RWPE2 (cell line): ENCODE measurements around the gene FMO2.

Experiments used
- ATAC-seq: fragments of 200-7000 bp; cut with Tn5 transposase; 3 replicates; pipeline ENCODE4 v1.9.1; 2021; ENCODE audit warnings: low read depth
- DNase-seq: peaks from one replicate; pipeline ENCODE4 v3.0.0-alpha.2; 2020; ENCODE audit warnings: low spot score
- H3K27ac ChIP-seq: fragments of 450-650 bp; 2 replicates; pipeline ENCODE4 v1.5.1; 2017; ENCODE audit warnings: mild to moderate bottlenecking; ENCODE audit not compliant: poor library complexity, severe bottlenecking
- H3K27me3 ChIP-seq: fragments of 250-450 bp; sonication (Bioruptor Pico); 2 replicates; pipeline ENCODE4 v1.5.1; 2021; ENCODE audit warnings: mild to moderate bottlenecking, moderate library complexity; ENCODE audit not compliant: insufficient read depth, poor library complexity, severe bottlenecking
- H3K36me3 ChIP-seq: fragments of 250-450 bp; sonication (Bioruptor Pico); 2 replicates; pipeline ENCODE4 v1.5.1; 2020; ENCODE audit warnings: low read depth, mild to moderate bottlenecking, moderate library complexity
- H3K4me1 ChIP-seq: fragments of 250-450 bp; sonication (Bioruptor Pico); 2 replicates; pipeline ENCODE4 v1.5.1; 2021; ENCODE audit warnings: mild to moderate bottlenecking, moderate library complexity; ENCODE audit not compliant: insufficient read depth, poor library complexity, severe bottlenecking
- H3K4me3 ChIP-seq: fragments of 250-450 bp; sonication (Bioruptor Pico); 2 replicates; pipeline ENCODE4 v1.5.1; 2021; ENCODE audit warnings: mild to moderate bottlenecking, moderate library complexity; ENCODE audit not compliant: severe bottlenecking
- H3K9me3 ChIP-seq: fragments of 250-450 bp; sonication (Bioruptor Pico); 2 replicates; pipeline ENCODE4 v1.5.1; 2021; ENCODE audit warnings: mild to moderate bottlenecking, moderate library complexity; ENCODE audit not compliant: severe bottlenecking
- TF ChIP-seq, protein P1 (sequence below): fragments of 450-650 bp; IDR thresholded peaks from one replicate; pipeline ENCODE4 v1.5.1; 2017; ENCODE audit warnings: mild to moderate bottlenecking, moderate library complexity; ENCODE audit not compliant: poor library complexity, severe bottlenecking

Gene FMO2

DNA sequence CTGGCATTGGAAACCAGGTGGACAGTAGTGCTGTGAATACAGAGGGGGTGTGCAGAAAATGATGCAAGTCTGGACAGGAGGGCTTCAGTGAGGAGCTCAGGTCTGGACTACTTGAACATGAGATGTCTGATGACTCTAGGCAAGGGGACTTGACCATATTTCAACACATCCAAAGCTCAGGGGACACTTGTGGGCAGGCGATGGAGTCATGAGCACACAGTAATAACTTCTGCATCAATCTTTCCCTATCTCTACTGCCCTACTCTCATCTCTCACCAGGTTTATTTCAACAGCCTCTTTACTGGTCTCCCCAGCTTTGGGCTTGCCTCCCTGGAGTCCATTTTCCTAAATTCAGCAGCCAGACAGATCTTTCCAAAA is 21.9 kb downstream of the FMO2 start:
- no peak overlapping the region for H3K27ac ChIP-seq
- no peak for DNase-seq
- TF ChIP-seq, protein P1, sequence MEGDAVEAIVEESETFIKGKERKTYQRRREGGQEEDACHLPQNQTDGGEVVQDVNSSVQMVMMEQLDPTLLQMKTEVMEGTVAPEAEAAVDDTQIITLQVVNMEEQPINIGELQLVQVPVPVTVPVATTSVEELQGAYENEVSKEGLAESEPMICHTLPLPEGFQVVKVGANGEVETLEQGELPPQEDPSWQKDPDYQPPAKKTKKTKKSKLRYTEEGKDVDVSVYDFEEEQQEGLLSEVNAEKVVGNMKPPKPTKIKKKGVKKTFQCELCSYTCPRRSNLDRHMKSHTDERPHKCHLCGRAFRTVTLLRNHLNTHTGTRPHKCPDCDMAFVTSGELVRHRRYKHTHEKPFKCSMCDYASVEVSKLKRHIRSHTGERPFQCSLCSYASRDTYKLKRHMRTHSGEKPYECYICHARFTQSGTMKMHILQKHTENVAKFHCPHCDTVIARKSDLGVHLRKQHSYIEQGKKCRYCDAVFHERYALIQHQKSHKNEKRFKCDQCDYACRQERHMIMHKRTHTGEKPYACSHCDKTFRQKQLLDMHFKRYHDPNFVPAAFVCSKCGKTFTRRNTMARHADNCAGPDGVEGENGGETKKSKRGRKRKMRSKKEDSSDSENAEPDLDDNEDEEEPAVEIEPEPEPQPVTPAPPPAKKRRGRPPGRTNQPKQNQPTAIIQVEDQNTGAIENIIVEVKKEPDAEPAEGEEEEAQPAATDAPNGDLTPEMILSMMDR, result no peak

DNA sequence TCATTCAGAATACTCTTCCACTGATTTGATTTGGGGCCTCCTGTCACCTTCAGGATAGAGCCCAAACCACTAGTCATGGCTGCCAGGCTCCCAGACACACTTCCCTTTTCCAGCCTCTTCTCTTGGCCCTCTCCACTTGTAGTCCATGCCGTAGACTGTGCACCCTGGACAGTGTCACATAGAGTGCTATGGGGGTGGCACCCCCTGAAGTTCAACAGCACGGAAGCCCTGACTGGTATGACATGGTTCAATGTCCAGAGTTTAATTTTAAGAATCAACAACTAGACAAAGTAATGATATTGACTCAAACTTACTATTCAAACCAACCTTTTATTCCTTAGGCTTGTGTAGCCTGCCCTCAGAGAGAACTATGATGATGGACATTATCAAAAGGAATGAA is 22.3 kb downstream of the FMO2 start:
- Histone ChIP-seq H3K27ac (no peak overlapping the region), H3K4me3 (no peak overlapping the region), H3K4me1 (no peaks in the 10 kb centered on the region), H3K9me3 (no peaks in the 10 kb centered on the region), H3K36me3 (no peaks in the 10 kb centered on the region), H3K27me3 (no peaks in the 10 kb centered on the region)
- no peak for ATAC-seq
- no peak for DNase-seq
- TF ChIP-seq, protein P1, result no peak

More for the DNA sequence above, 21.9 kb downstream of the FMO2 start:
- ATAC-seq, result no peak
- Histone ChIP-seq H3K27me3 (no peaks in the 10 kb centered on the region), H3K4me3 (no peak overlapping the region), H3K4me1 (no peaks in the 10 kb centered on the region), H3K36me3 (no peaks in the 10 kb centered on the region), H3K9me3 (no peaks in the 10 kb centered on the region)

DNA sequence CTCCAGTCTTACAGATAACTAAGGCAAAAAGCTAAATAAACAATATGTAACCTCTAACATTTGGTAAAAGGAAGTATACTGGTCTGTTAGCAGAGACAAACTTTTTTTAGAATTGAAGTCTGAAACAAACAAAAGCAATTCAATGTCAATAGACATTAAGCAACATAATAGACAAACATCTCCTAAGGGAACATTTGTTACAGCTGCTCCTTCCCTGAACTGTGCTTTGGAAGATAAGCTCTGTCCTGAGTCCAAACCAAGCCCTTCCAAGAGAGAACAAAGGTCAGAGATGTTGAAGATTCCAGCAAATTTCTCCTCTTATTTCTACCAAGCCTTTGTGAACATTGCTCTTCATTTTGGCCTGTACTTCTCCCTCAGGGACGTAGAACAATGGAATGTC is 25.3 kb downstream of the FMO2 start:
- ATAC-seq, result no peak
- DNase-seq, result no peak
- Histone ChIP-seq H3K27me3 (no peaks in the 10 kb centered on the region), H3K4me1 (no peaks in the 10 kb centered on the region), H3K9me3 (no peaks in the 10 kb centered on the region), H3K27ac (no peak overlapping the region), H3K36me3 (no peaks in the 10 kb centered on the region), H3K4me3 (no peak overlapping the region)
- TF ChIP-seq, protein P1, result no peak

DNA sequence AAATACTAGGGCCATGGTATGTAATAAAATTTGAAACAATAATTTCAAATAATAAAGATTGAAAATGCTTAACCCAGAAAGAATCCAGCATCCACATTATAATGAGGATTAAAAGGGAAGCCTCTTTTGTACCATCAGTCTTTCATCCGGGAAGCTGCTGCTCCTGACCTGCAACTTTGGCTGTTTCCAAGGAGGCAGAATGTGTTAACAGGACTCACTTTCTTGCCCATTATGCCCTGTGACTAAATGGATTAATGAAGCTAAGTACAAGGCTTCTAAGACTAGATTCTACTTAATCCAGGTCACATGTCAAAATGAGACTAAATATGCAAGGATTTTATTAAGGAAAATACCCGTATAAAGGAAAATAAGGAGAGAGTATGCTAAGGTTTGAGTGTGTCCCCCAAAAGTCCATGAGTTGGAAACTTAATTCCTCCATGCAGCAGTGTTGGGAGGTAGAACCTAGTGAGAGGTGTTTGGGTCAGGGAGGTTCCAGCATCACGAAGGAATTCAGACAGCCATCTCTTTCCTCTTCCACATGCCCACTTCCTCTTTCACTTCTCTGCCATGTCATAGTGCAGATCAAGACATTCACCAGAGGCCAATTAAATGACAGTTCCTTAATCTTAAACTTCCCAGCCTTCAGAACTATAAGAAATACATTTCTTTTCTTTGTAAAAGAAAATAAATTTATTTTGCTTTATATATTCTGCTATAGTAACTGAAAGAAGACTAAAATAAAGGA is 27.7 kb downstream of the FMO2 start:
- no peak overlapping the region for H3K27ac ChIP-seq
- H3K4me3 ChIP-seq, result no peak overlapping the region
- H3K4me1 ChIP-seq, result no peaks in the 10 kb centered on the region
- no peaks in the 10 kb centered on the region for H3K36me3 ChIP-seq
- no peak for DNase-seq
- TF ChIP-seq, protein P1, result no peak
- H3K27me3 ChIP-seq, result no peaks in the 10 kb centered on the region
- no peak for ATAC-seq
- no peaks in the 10 kb centered on the region for H3K9me3 ChIP-seq
